Ovary (tissue), 9 donors: ENCODE data around the gene KCTD17. TPM values are rescaled to one million over a fixed set of nuclear protein-coding genes. Genes with fewer than 3 reads are reported as not detected.
"Not testable (repeated sequence)": the region's sequence is repeated elsewhere in the genome, so short reads cannot be mapped to it uniquely, and the experiment has no call there.

ENCODE experiments used
- DNase-seq, 5 donors: peaks; one replicate each; pipeline ENCODE4 v3.0.0-alpha.2; 2019 to 2020
- H3K27ac ChIP-seq, 2 donors: fragments of 200-600 bp; one replicate each; pipeline versions ENCODE4 v1.5.1 to v1.8.0; 2019 to 2022
- H3K27me3 ChIP-seq: fragments of 200-600 bp; one replicate; pipeline ENCODE4 v1.8.0; 2022
- H3K36me3 ChIP-seq: fragments of 200-600 bp; sonication (generic); one replicate; pipeline ENCODE4 v1.5.1; 2019
- H3K4me1 ChIP-seq: one replicate; pipeline ENCODE4 v1.8.1; 2013; ENCODE audit warnings: mild to moderate bottlenecking, moderate library complexity; ENCODE audit not compliant: insufficient read depth
- H3K4me3 ChIP-seq: fragments of 200-600 bp; sonication (generic); one replicate; pipeline ENCODE4 v1.5.1; 2017
- H3K9me3 ChIP-seq, 2 donors: fragments of 200-600 bp in 1 of 2; sonication (generic) in 1 of 2; one replicate each; pipeline versions ENCODE4 v1.5.1 to v1.8.1; 2013 to 2019; ENCODE audit warnings: mild to moderate bottlenecking in 1 of 2, moderate library complexity in 1 of 2
- CTCF ChIP-seq, 3 donors: fragments of 450-650 bp in 2 of 3; fragments of 200-600 bp in 1 of 3; IDR thresholded peaks; one replicate each; pipeline versions ENCODE4 v1.5.1 to v1.8.0; 2016 to 2022; ENCODE audit warnings: antibody characterized with exemption in 3 of 3, mild to moderate bottlenecking in 1 of 3
- EP300 ChIP-seq: sonication (generic); formaldehyde crosslinking; IDR thresholded peaks from one replicate; pipeline ENCODE4 v1.6.1; 2017; ENCODE audit warnings: antibody characterized with exemption
- POLR2A ChIP-seq: fragments of 450-650 bp; IDR thresholded peaks from one replicate; pipeline ENCODE4 v1.6.1; 2017; ENCODE audit warnings: antibody characterized with exemption, mild to moderate bottlenecking, moderate library complexity
- WGBS, 3 donors: extraction: QIAGEN DNeasy Blood & Tissue Kit in 1 of 3; methylation state at CpG; one replicate each; pipeline versions ENCODE4 v1.1.5 to v1.1.7; 2013 to 2017; 5-methylcytosine and 5-hydroxymethylcytosine counted together
- intact Hi-C, 4 donors: fragments of 100-400 bp; cut with DNase I; formaldehyde crosslinking; loops; one replicate each; pipeline versions ENCODE4 v1.11.0 to v1.15.1; 2022 to 2023
- polyA plus RNA-seq, 2 donors: library from polyadenylated mRNA; stranded (reverse); fragments of 200-250 nt in 1 of 2; fragments of 350-450 nt in 1 of 2; fragmentation: Illumina TruSeq in 1 of 2; extraction: RNeasy Lipid Tissue Mini Kit (QIAGEN cat#74804) in 1 of 2; gene quantifications; one replicate each; pipeline ENCODE4 v1.2.3, GENCODE V29; 2013 to 2014
- total RNA-seq, 7 donors: library from RNA; depleted of rRNA in 2 of 7; stranded (reverse); fragments of >200 nt in 2 of 7; fragmentation: NEBNext Ultra II Directional in 3 of 7; extraction: Animal tissue kit (Norgen Biotek cat#: 25700) in 3 of 7; gene quantifications; one replicate each; pipeline versions ENCODE4 v1.1.0 to v1.2.4, GENCODE V29; 2016 to 2023
- donor health status: DM: no; HTN: no; CAD: no; lungs with moderate emphysema.
- donor health status: DM: no; HTN: no; CAD: no.
- donor health status: Bipolar disorder and iron deficiency.
- donor health status: DM: yes; HTN: yes; CAD: no.
- donor health status: DM: no; HTN: no; CAD: no.
- donor health status: DM: yes; HTN: yes; CAD: no.

Gene KCTD17
- total and polyA plus RNA-seq, 9 donors = 4.5 to 34.7 (median 26.7) TPM

- TF ChIP-seq POLR2A (no peak), CTCF (IDR thresholded peaks at IDR 0.05) (no peak), EP300 (no peak)
- Histone ChIP-seq H3K4me1 (no peaks in the 10 kb centered on the region), H3K27me3 (no peaks in the 10 kb centered on the region), H3K36me3 (no peaks in the 10 kb centered on the region), H3K9me3 (no peaks in the 10 kb centered on the region), H3K4me3 (no peak overlapping the region), H3K27ac (no peak overlapping the region)
- no peak for DNase-seq
- intact Hi-C loops = no loop called here
- 31 to 36% (median 36%) methylated on average over 9 of the region's 9 CpGs for WGBS, 3 donors
These were observed 19.2 kb downstream of the KCTD17 start for GRCh38 chr22:37070744-37071143.

GRCh38 chr22:37071850-37072592, 20.5 kb downstream of the KCTD17 start:
- H3K9me3 ChIP-seq, H3K4me3 ChIP-seq, H3K27me3 ChIP-seq, H3K36me3 ChIP-seq, DNase-seq, H3K4me1 ChIP-seq, H3K27ac ChIP-seq, intact Hi-C loops: not testable (repeated sequence)
- WGBS, 3 donors = 89 to 96% (median 95%) methylated on average over 5 of the region's 5 CpGs

- no peak overlapping the region for H3K27ac ChIP-seq
- intact Hi-C loops = no loop called here
- H3K4me3 ChIP-seq = no peak overlapping the region
- H3K4me1 ChIP-seq = no peaks in the 10 kb centered on the region
- DNase-seq = no peak
- no peak for TF ChIP-seq CTCF (IDR thresholded peaks at IDR 0.05)
- TF ChIP-seq EP300 = no peak
- no peak for TF ChIP-seq POLR2A
- no peaks in the 10 kb centered on the region for H3K9me3 ChIP-seq
- no peaks in the 10 kb centered on the region for H3K27me3 ChIP-seq
- no peaks in the 10 kb centered on the region for H3K36me3 ChIP-seq
- 88 to 95% (median 94%) methylated on average over 8 of the region's 8 CpGs for WGBS, 3 donors
These were observed 21.1 kb downstream of the KCTD17 start for GRCh38 chr22:37072673-37073072.

GRCh38 chr22:37074537-37074936, 23.0 kb downstream of the KCTD17 start:
- Histone ChIP-seq H3K27ac (no peak overlapping the region), H3K4me1 (no peaks in the 10 kb centered on the region), H3K4me3 (no peak overlapping the region), H3K36me3 (no peaks in the 10 kb centered on the region), H3K27me3 (no peaks in the 10 kb centered on the region), H3K9me3 (no peaks in the 10 kb centered on the region)
- no peak for TF ChIP-seq CTCF (IDR thresholded peaks at IDR 0.05)
- no peak for TF ChIP-seq POLR2A
- no peak for TF ChIP-seq EP300
- WGBS, 3 donors = 49 to 61% (median 55%) methylated on average over 16 of the region's 16 CpGs
- no peak for DNase-seq
- intact Hi-C loops = no loop called here

GRCh38 chr22:37075046-37075445, 23.5 kb downstream of the KCTD17 start:
- intact Hi-C loops = no loop called here
- 53 to 64% (median 59%) methylated on average over 17 of the region's 17 CpGs for WGBS, 3 donors
- Histone ChIP-seq H3K4me3 (no peak overlapping the region), H3K4me1 (no peaks in the 10 kb centered on the region), H3K27me3 (no peaks in the 10 kb centered on the region), H3K9me3 (no peaks in the 10 kb centered on the region), H3K36me3 (no peaks in the 10 kb centered on the region), H3K27ac (no peak overlapping the region)
- no peak for DNase-seq
- no peak for TF ChIP-seq CTCF (IDR thresholded peaks at IDR 0.05)
- no peak for TF ChIP-seq EP300
- no peak for TF ChIP-seq POLR2A
